ENCODE measurements around the gene BFSP2. TPM values are rescaled to one million over a fixed set of nuclear protein-coding genes. Genes with fewer than 3 reads are reported as not detected.
"Not testable (repeated sequence)": the region's sequence is repeated elsewhere in the genome, so short reads cannot be mapped to it uniquely, and the experiment has no call there.

Gene BFSP2
- total RNA-seq, 1 donor from 2014 or later = 1.3 TPM

GRCh38 chr3:133494469-133494868 is 94.6 kb downstream of the BFSP2 start:
- peaks cover 35% of the 10 kb centered on the region for H3K4me1 Mint-ChIP-seq
- intact Hi-C loops (cut with micrococcal nuclease) = loop anchor here (5.0 kb wide), 1 partner anchor 433 kb away; no protein-coding TSS in a partner anchor
- H3K4me3 Mint-ChIP-seq = no peak overlapping the region
- H3K27me3 Mint-ChIP-seq = no peaks in the 10 kb centered on the region
- no peak overlapping the region for H3K27ac Mint-ChIP-seq
- H3K9me3 Mint-ChIP-seq = no peaks in the 10 kb centered on the region
- POLR2A ChIA-PET = no interaction called here
- CTCF ChIA-PET = no interaction called here
- TF ChIP-seq, protein P1, sequence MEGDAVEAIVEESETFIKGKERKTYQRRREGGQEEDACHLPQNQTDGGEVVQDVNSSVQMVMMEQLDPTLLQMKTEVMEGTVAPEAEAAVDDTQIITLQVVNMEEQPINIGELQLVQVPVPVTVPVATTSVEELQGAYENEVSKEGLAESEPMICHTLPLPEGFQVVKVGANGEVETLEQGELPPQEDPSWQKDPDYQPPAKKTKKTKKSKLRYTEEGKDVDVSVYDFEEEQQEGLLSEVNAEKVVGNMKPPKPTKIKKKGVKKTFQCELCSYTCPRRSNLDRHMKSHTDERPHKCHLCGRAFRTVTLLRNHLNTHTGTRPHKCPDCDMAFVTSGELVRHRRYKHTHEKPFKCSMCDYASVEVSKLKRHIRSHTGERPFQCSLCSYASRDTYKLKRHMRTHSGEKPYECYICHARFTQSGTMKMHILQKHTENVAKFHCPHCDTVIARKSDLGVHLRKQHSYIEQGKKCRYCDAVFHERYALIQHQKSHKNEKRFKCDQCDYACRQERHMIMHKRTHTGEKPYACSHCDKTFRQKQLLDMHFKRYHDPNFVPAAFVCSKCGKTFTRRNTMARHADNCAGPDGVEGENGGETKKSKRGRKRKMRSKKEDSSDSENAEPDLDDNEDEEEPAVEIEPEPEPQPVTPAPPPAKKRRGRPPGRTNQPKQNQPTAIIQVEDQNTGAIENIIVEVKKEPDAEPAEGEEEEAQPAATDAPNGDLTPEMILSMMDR (IDR thresholded peaks at IDR 0.05) = no peak
- DNase-seq (no peak), ATAC-seq (ENCODE audit: low read depth) (no peak)
- H3K36me3 Mint-ChIP-seq (ENCODE audit: low read depth) = no peaks in the 10 kb centered on the region

DNA sequence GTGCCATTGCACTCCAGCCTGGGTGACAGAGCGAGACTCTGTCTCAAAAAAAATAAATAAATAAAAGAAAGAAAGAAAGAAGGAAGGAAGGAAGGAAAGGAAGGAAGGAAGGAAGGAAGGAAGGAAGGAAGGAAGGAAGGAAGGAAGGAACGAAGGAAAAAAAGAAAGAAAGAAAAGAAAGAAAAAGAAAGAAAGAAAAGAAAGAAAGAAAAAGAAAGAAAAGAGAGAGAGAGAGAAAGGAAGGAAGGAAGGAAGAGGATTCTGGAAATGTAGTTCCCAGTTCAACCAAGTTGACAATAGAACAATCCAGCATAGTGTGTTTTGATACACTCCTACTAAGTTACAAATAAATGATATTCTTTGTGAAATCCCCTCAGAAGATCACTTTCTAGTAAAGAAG is 102.7 kb downstream of the BFSP2 start:
- DNase-seq; H3K27me3 Mint-ChIP-seq; POLR2A ChIA-PET; intact Hi-C loops (cut with micrococcal nuclease); H3K27ac Mint-ChIP-seq; H3K9me3 Mint-ChIP-seq; CTCF ChIA-PET; ATAC-seq (ENCODE audit: low read depth); H3K4me3 Mint-ChIP-seq; H3K36me3 Mint-ChIP-seq (ENCODE audit: low read depth): not testable (repeated sequence)
- peaks cover 13% of the 10 kb centered on the region for H3K4me1 Mint-ChIP-seq

DNA sequence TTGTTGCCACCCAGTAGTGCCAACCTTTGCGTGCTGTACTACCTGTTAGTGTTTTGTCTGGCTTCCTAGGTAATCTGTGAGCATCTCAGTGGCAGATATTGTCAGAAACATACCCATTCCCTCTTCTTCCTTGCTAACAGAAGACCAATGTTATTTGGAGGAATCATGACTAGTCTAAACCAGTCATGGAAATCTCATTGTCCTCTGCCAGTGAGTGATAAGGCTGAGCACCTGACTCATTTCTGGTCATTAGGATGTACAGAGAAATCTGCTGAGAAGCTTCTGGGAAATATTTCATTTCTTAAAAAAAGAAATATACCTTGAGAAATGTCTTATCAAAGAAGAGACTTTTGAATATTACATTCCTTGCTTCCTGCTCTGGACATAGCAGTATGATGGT is 103.6 kb downstream of the BFSP2 start:
- H3K27ac Mint-ChIP-seq = no peak overlapping the region
- intact Hi-C loops (cut with micrococcal nuclease) = no loop called here
- H3K9me3 Mint-ChIP-seq = no peaks in the 10 kb centered on the region
- POLR2A ChIA-PET = interaction anchor here (1.5 kb wide), 1 partner anchor 13 kb away, joined by 3 read pairs; no protein-coding TSS in a partner anchor
- no peaks in the 10 kb centered on the region for H3K27me3 Mint-ChIP-seq
- no peaks in the 10 kb centered on the region for H3K36me3 Mint-ChIP-seq (ENCODE audit: low read depth)
- no peak overlapping the region for H3K4me3 Mint-ChIP-seq
- CTCF ChIA-PET = interaction anchor here (1.0 kb wide), 1 partner anchor 12 kb away, joined by 3 read pairs; no protein-coding TSS in a partner anchor
- ATAC-seq (ENCODE audit: low read depth) (no peak), DNase-seq (no peak)
- TF ChIP-seq, protein P1 (IDR thresholded peaks at IDR 0.05) = no peak
- H3K4me1 Mint-ChIP-seq = peaks cover 13% of the 10 kb centered on the region

- Mint-ChIP-seq H3K27me3 (no peaks in the 10 kb centered on the region), H3K9me3 (no peaks in the 10 kb centered on the region), H3K4me3 (no peak overlapping the region), H3K27ac (no peak overlapping the region), H3K36me3 (ENCODE audit: low read depth) (no peaks in the 10 kb centered on the region), H3K4me1 (peaks cover 13% of the 10 kb centered on the region)
- TF ChIP-seq, protein P1 (IDR thresholded peaks at IDR 0.05) = no peak
- ATAC-seq (ENCODE audit: low read depth) (no peak), DNase-seq (no peak)
- ChIA-PET POLR2A (interaction anchor here (1.5 to 1.9 kb wide), 2 partner anchors 14 to 69 kb away, joined by 3 to 18 read pairs; partner anchors contain the start of gene CDV3), CTCF (no interaction called here)
- intact Hi-C loops (cut with micrococcal nuclease) = no loop called here
These were observed 104.9 kb downstream of the BFSP2 start for GRCh38 chr3:133504736-133505135.

GRCh38 chr3:133505813-133506212 is 106.0 kb downstream of the BFSP2 start:
- intact Hi-C loops (cut with micrococcal nuclease) = loop anchor here (1.0 to 2.0 kb wide), 6 partner anchors 15 to 66 kb away; no protein-coding TSS in a partner anchor
- Mint-ChIP-seq H3K27me3 (no peaks in the 10 kb centered on the region), H3K36me3 (ENCODE audit: low read depth) (no peaks in the 10 kb centered on the region), H3K9me3 (no peaks in the 10 kb centered on the region), H3K4me1 (peaks cover 13% of the 10 kb centered on the region), H3K27ac (peak overlapping the region; percentile 60), H3K4me3 (peak overlapping the region; percentile 56)
- CTCF ChIA-PET = interaction anchor here (1.1 kb wide), 1 partner anchor 18 kb away, joined by 3 read pairs; no protein-coding TSS in a partner anchor
- DNase-seq (no peak), ATAC-seq (ENCODE audit: low read depth) (no peak)
- TF ChIP-seq, protein P1 (IDR thresholded peaks at IDR 0.05) = no peak
- POLR2A ChIA-PET = interaction anchor here (0.6 to 1.9 kb wide), 3 partner anchors 15 to 75 kb away, joined by 3 to 18 read pairs (median 3); partner anchors contain the start of gene CDV3
